Adipocyte (in vitro differentiated cells): ENCODE results near the gene SNAPC4.
"Not testable (repeated sequence)": the region's sequence is repeated elsewhere in the genome, so short reads cannot be mapped to it uniquely, and the experiment has no call there.

Source experiments
- DNase-seq: peaks from one replicate; pipeline ENCODE4 v3.0.0-alpha.2; 2015; ENCODE audit warnings: low read depth
- H3K27me3 ChIP-seq: replicated peaks from 2 replicates; pipeline ENCODE4 v1.7.0; 2013; ENCODE audit warnings: mild to moderate bottlenecking, low read length, moderate library complexity; ENCODE audit not compliant: control insufficient read depth, insufficient read depth
- H3K36me3 ChIP-seq: 2 replicates; pipeline ENCODE4 v1.7.0; 2013; ENCODE audit warnings: low read length, mild to moderate bottlenecking, moderate library complexity; ENCODE audit not compliant: control insufficient read depth, insufficient read depth, severe bottlenecking
- H3K4me1 ChIP-seq: 2 replicates; pipeline ENCODE4 v1.7.0; 2013; ENCODE audit warnings: mild to moderate bottlenecking, low read length, moderate library complexity; ENCODE audit not compliant: control insufficient read depth, insufficient read depth
- H3K4me3 ChIP-seq: 2 replicates; pipeline ENCODE4 v1.7.0; 2013; ENCODE audit warnings: mild to moderate bottlenecking, low read length, moderate library complexity
- H3K9ac ChIP-seq: 2 replicates; pipeline ENCODE4 v1.7.0; 2013; ENCODE audit warnings: mild to moderate bottlenecking, low read length, moderate library complexity
- H3K9me3 ChIP-seq: 2 replicates; pipeline ENCODE4 v1.7.0; 2013; ENCODE audit warnings: mild to moderate bottlenecking, low read length, moderate library complexity; ENCODE audit not compliant: control insufficient read depth

Gene SNAPC4

DNA sequence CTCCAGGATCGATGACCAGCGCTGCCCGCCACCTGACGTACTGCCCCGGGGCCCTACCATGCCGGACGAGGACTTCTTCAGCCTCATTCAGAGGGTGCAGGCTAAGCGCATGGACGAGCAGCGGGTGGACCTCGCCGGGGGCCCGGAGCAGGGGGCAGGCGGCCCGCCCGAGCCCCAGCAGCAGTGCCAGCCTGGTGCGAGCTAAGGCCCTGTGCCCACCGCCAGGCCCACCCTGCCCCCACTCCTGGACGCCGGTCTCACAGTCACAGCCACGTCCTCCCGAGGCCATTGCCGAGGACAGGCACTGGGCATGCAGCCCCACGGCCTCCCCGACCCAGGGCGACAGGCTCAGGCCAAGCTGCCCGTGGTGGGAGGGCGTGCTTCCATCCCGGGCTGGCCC is 42.0 kb downstream of the SNAPC4 start:
- Histone ChIP-seq H3K27me3 (no peaks in the 10 kb centered on the region), H3K9me3 (no peaks in the 10 kb centered on the region), H3K36me3 (peaks cover 2% of the 10 kb centered on the region), H3K4me1 (peaks cover 23% of the 10 kb centered on the region), H3K4me3 (no peak overlapping the region), H3K9ac (no peak overlapping the region)
- no peak for DNase-seq

DNA sequence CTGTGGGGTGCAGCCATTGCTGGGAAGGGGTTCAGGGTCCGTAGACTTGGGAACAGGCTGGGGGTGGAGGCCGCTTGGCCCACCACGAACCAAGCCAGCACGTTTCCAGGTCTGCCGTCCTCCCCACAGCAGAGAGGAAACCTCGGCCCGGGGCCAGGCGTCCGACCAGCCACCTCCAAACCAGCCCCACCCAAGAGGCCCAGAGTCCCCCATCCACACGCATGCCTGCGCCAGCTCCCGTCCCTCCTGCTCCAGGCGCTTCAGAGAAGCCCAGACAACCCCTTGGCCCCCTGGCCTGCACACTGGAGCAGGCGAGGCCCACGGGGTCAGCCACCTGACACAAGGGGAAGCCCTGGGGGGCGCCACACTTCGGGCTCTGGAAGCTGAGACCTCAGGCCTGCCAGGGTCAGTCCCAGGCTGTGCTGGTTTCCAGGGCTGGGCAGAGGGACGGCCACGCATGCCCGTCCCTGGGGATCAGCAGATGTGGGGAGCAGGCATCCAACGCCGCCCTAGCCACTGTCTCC is 42.7 kb downstream of the SNAPC4 start:
- no peaks in the 10 kb centered on the region for H3K9me3 ChIP-seq
- no peak for DNase-seq
- no peak overlapping the region for H3K9ac ChIP-seq
- no peak overlapping the region for H3K4me3 ChIP-seq
- no peaks in the 10 kb centered on the region for H3K27me3 ChIP-seq
- H3K4me1 ChIP-seq, result peaks cover 16% of the 10 kb centered on the region
- H3K36me3 ChIP-seq, result peaks cover 2% of the 10 kb centered on the region

DNA sequence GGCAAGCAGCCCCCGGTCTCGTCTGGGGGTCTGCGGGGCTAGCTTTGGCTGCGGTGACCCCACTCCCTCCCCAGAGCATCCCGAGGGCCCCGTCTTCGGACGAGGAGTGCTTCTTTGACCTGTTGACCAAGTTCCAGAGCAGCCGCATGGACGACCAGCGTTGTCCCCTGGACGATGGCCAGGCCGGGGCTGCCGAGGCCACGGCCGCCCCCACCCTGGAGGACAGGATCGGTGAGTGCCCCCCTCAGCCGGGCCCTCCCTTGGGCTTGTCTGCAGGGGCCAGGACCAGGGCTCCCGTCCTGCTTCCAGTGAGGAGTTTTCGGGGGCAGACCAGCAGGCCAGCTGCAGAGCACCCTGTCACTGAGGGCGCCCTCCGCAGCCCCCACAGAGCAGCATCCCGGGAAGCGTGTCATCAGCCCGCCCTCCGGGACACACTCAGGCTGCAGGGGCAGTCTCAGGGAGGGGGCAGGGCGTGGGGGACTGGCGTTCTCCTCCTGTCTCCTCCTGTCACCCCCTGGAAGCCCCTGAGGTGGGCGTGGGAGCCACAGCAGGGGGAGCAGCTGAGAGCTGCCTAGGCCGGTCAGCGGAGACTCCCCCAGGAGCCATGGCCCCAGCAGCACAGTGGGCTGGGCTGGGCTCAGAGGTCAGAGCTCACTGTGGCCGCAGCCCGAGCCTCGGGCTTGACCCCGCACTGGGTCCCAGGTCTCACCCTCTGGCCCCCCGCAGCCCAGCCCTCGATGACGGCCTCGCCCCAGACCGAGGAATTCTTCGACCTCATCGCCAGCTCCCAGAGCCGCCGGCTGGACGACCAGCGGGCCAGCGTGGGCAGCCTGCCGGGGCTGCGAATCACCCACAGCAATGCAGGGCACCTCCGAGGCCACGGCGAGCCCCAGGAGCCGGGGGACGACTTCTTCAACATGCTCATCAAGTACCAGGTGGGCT is 44.1 kb downstream of the SNAPC4 start:
- Histone ChIP-seq H3K9me3 (no peaks in the 10 kb centered on the region), H3K27me3 (no peaks in the 10 kb centered on the region), H3K36me3 (peaks cover 2% of the 10 kb centered on the region), H3K4me3 (no peak overlapping the region), H3K9ac (no peak overlapping the region), H3K4me1 (peaks cover 7% of the 10 kb centered on the region)
- no peak for DNase-seq

DNA sequence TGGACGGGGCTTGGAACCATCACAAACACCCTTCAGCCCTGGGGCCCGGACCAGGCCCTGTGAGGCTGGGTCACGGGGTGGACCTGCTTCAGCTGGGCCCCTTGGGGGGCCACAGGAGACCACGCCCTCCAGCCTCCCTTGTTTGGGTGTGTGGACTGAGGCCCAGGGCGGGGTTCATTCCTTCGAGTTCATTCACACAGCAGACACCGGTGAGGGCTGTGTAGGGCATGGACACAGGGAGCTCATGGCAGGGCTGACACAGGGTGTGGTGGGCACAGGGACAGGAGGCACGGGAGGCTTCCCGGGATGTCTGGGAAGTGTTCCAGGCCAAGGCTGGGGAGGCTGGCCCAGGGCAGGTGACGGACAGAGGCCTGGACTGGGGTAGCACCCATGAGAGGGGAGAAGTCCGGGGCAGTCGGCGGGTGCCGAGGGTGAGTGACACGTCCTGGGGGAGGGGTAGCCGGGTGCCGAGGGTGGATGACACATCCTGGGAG is 45.3 kb downstream of the SNAPC4 start:
- Histone ChIP-seq H3K4me1 (peaks cover 4% of the 10 kb centered on the region), H3K27me3 (no peaks in the 10 kb centered on the region), H3K4me3 (no peak overlapping the region), H3K9ac (no peak overlapping the region), H3K36me3 (peaks cover 2% of the 10 kb centered on the region), H3K9me3 (no peaks in the 10 kb centered on the region)
- peak; percentile 57 for DNase-seq

DNA sequence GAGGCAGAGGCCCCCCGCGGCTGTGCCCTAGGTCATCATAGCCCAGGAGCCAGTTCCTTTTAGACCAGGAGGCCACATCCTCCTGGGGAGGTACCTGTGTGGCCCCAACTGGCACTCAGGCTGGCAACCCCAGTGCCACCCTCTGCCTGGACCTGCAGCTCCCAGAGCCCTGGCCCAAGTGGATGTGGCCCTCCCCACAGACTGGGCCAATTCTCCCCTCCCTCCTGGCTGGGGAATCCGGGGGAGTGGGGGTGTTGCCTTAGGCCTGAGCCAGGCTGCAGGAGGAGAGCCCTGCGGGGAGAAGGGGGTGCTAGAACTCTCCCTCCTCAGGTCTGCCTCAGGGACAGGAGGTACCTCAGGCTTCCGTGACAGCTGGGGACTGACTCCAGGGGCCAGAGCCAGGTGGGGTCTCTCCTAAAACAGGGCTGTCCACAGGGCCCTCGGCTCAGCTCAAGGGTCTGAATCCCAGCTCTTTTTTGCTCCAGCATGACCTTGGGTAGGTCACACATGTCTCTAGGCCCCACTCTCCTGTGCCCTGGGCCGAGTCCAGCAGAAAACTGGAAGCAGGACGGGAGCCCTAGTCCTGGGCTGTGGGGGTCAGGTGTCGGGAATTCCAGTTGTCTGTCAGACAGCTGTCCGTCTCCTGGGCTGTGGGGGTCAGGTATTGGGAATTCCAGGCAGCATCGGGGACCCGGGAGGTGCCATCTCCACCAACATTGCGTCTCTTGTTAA is 46.0 kb downstream of the SNAPC4 start:
- Histone ChIP-seq H3K9me3 (no peaks in the 10 kb centered on the region), H3K36me3 (peaks cover 2% of the 10 kb centered on the region), H3K27me3 (no peaks in the 10 kb centered on the region), H3K9ac (no peak overlapping the region), H3K4me3 (no peak overlapping the region), H3K4me1 (peaks cover 4% of the 10 kb centered on the region)
- DNase-seq, result peak; percentile 4

DNA sequence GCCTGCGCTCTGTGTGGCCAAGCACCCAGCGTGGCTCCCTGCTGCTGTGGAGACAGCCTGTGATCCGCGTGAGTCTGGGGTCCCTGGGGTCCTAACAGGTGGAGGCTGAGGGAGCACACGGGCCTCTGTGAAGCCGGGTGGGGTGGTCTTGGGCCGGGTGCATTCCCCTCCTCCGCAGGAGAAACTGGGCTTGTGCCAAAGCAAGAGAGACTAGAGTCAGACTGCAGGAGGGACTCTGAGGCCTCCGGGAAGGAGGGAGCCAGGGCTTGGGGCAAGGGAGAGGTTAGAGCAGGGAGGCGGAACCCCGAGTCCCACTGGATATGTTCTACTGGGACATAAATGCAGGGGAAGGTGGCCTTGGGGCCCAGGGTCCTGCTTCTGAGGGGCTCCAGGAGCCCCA is 46.9 kb downstream of the SNAPC4 start:
- no peak for DNase-seq
- Histone ChIP-seq H3K9me3 (no peaks in the 10 kb centered on the region), H3K4me3 (no peak overlapping the region), H3K4me1 (peaks cover 4% of the 10 kb centered on the region), H3K27me3 (no peaks in the 10 kb centered on the region), H3K36me3 (peaks cover 2% of the 10 kb centered on the region), H3K9ac (no peak overlapping the region)

DNA sequence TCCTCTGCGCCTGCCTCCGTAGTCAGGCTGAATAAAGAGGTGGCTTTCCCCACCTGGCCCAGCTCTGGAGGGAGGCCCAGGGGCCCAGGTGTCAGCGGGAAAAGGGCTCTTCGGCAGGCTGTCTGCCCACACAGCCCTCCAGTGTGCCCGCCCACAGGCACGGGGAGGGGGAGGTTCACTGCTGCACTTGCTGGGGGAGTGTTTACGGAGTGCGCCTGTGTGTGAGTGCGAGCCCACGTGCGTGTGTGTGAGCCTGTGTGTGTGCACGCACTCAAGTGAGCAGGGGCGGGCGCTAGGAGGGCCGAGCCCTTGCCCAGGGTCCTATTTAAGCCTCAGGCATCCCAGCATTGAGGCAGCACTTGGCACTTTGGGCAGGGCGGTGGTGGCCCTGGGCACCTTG is 47.3 kb downstream of the SNAPC4 start:
- H3K4me1 ChIP-seq, result peaks cover 4% of the 10 kb centered on the region
- H3K27me3 ChIP-seq, result no peaks in the 10 kb centered on the region
- H3K4me3 ChIP-seq, result no peak overlapping the region
- H3K36me3 ChIP-seq, result peaks cover 2% of the 10 kb centered on the region
- no peak overlapping the region for H3K9ac ChIP-seq
- DNase-seq, result no peak
- H3K9me3 ChIP-seq, result no peaks in the 10 kb centered on the region

DNA sequence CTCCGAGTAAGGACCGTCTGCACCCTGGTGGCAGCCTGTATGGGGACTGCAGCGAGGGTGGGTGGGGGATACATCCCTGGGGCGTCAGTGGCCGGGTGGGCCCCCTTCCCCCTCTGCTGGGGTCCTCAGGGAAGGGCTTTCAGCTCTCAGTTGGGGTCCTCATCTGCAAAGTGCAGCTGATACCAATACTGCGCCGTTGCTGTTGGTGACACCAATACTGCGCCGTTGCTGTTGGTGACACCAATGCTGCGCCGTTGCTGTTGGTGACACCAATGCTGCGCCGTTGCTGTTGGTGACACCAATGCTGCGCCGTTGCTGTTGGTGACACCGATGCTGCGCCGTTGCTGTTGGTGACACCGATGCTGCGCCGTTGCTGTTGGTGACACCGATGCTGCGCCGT is 48.1 kb downstream of the SNAPC4 start:
- DNase-seq, H3K9me3 ChIP-seq, H3K27me3 ChIP-seq, H3K9ac ChIP-seq, H3K4me1 ChIP-seq, H3K36me3 ChIP-seq, H3K4me3 ChIP-seq: not testable (repeated sequence)

DNA sequence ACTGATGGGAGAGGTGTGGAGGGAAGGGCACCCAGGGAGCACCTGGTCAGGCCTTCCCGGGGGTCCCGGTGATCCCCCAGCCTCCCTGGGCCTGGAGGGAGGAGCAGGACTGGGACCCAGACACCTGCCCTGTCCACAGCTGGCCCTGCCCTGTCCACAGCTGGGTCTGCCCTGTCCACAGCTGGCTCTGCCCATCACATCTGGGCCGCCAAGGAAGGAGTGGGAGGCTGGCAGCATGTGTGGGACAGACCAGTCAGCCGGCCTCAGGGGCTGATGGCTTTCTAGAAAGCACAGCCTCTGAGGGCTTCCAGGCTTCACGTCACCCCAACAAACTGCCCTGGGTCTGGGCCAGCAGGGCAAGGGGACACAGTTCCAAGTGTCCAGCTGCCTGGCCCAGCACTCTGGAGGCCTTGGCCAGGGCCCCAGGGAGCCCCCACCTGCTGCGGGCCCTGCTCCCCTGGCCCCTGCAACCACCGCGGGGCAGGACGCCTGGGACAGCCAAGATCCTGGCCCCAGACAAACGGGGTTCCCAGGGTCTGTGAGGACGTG is 48.6 kb downstream of the SNAPC4 start:
- no peak for DNase-seq
- peaks cover 7% of the 10 kb centered on the region for H3K4me1 ChIP-seq
- no peaks in the 10 kb centered on the region for H3K9me3 ChIP-seq
- H3K4me3 ChIP-seq, result no peak overlapping the region
- H3K36me3 ChIP-seq, result no peaks in the 10 kb centered on the region
- no peaks in the 10 kb centered on the region for H3K27me3 ChIP-seq
- H3K9ac ChIP-seq, result no peak overlapping the region
